Measurements from ENCODE around the gene NR1D2. TPM values are rescaled to one million over a fixed set of nuclear protein-coding genes. Genes with fewer than 3 reads are reported as not detected.

The NR1D2 gene
- total RNA-seq, 1 experiment from 2014 or later = 8.7 TPM

DNA sequence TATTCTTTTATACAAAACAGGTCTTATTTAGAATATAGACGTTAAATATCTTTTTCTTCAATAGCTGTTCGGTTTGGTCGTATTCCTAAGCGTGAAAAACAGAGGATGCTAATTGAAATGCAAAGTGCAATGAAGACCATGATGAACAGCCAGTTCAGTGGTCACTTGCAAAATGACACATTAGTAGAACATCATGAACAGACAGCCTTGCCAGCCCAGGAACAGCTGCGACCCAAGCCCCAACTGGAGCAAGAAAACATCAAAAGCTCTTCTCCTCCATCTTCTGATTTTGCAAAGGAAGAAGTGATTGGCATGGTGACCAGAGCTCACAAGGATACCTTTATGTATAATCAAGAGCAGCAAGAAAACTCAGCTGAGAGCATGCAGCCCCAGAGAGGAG lies 16.8 kb downstream of the NR1D2 start:
- POLR2A ChIA-PET (ENCODE audit: low non-redundant PET) = no interaction called here
- no peaks in the 10 kb centered on the region for H3K36me3 ChIP-seq (ENCODE audit: insufficient read depth, low read length, poor library complexity, severe bottlenecking)
- CTCF ChIA-PET = no interaction called here

DNA sequence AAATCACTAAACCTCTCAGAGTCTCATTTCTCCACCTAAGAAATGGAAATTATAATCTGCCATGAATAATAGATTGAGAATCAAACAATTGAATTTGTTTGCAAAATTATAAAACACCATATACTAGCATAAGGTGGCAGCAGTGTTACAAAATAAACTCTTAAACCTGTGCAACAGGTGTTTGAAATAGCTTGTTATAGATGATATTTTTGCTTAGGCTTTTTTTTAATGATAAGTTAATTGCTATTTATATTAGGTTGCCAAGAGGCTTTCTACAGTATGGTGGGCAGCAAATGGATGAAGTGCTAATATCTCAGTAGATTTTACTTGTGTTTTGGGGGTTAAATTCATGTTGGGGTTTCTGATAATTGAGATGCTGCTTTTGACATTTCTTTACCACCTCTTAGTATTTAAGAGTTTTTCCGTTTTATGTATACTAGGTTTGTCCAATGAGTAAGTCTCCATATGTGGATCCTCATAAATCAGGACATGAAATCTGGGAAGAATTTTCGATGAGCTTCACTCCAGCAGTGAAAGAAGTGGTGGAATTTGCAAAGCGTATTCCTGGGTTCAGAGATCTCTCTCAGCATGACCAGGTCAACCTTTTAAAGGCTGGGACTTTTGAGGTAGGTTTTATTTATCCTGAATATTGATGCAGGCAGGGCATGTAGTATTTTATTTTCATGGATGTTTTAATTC lies 19.6 kb downstream of the NR1D2 start:
- TF ChIP-seq EZH2 (IDR thresholded peaks at IDR 0.05; ENCODE audit: borderline replicate concordance, low read depth, low read length, poor library complexity, severe bottlenecking) = no peak
- TF ChIP-seq, protein P1, sequence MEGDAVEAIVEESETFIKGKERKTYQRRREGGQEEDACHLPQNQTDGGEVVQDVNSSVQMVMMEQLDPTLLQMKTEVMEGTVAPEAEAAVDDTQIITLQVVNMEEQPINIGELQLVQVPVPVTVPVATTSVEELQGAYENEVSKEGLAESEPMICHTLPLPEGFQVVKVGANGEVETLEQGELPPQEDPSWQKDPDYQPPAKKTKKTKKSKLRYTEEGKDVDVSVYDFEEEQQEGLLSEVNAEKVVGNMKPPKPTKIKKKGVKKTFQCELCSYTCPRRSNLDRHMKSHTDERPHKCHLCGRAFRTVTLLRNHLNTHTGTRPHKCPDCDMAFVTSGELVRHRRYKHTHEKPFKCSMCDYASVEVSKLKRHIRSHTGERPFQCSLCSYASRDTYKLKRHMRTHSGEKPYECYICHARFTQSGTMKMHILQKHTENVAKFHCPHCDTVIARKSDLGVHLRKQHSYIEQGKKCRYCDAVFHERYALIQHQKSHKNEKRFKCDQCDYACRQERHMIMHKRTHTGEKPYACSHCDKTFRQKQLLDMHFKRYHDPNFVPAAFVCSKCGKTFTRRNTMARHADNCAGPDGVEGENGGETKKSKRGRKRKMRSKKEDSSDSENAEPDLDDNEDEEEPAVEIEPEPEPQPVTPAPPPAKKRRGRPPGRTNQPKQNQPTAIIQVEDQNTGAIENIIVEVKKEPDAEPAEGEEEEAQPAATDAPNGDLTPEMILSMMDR (conservative IDR thresholded peaks at IDR 0.05; ENCODE audit: low read depth, low read length) = no peak
- BruUV-seq (replicated peaks) = no TSS peak
- POLR2A ChIA-PET (ENCODE audit: low non-redundant PET) = interaction anchor here (0.6 kb wide), 1 partner anchor 19 kb away, joined by 9 read pairs; no protein-coding TSS in a partner anchor
- CTCF ChIA-PET = interaction anchor here (0.7 kb wide), 1 partner anchor 14 kb away, joined by 10 read pairs; no protein-coding TSS in a partner anchor
- Histone ChIP-seq H3K36me3 (ENCODE audit: insufficient read depth, low read length, poor library complexity, severe bottlenecking) (no peaks in the 10 kb centered on the region), H3K9me3 (ENCODE audit: low read depth, low read length, poor library complexity, severe bottlenecking) (no peaks in the 10 kb centered on the region), H3K27ac (ENCODE audit: low read depth, low read length, poor library complexity, severe bottlenecking) (no peak overlapping the region), H3K4me3 (ENCODE audit: low read depth, low read length, poor library complexity, severe bottlenecking) (no peak overlapping the region), H3K27me3 (replicated peaks; ENCODE audit: insufficient read depth, low read depth, low read length, poor library complexity) (no peaks in the 10 kb centered on the region), H3K4me1 (ENCODE audit: insufficient read depth, low read length, poor library complexity, severe bottlenecking) (no peaks in the 10 kb centered on the region)
- DNase-seq (ENCODE audit: low spot score) = no peak
- intact Hi-C loops (cut with micrococcal nuclease; ENCODE audit: unreplicated experiment) = no loop called here

More for the DNA sequence above, 16.8 kb downstream of the NR1D2 start:
- TF ChIP-seq EZH2 (IDR thresholded peaks at IDR 0.05; ENCODE audit: borderline replicate concordance, low read depth, low read length, poor library complexity, severe bottlenecking) = no peak
- TF ChIP-seq, protein P1 (conservative IDR thresholded peaks at IDR 0.05; ENCODE audit: low read depth, low read length) = no peak
- intact Hi-C loops (cut with micrococcal nuclease; ENCODE audit: unreplicated experiment) = no loop called here
- H3K27me3 ChIP-seq (replicated peaks; ENCODE audit: insufficient read depth, low read depth, low read length, poor library complexity) = no peaks in the 10 kb centered on the region
- BruUV-seq (replicated peaks) = no TSS peak
- H3K4me3 ChIP-seq (ENCODE audit: low read depth, low read length, poor library complexity, severe bottlenecking) = no peak overlapping the region
- no peaks in the 10 kb centered on the region for H3K4me1 ChIP-seq (ENCODE audit: insufficient read depth, low read length, poor library complexity, severe bottlenecking)
- no peaks in the 10 kb centered on the region for H3K9me3 ChIP-seq (ENCODE audit: low read depth, low read length, poor library complexity, severe bottlenecking)
- DNase-seq (ENCODE audit: low spot score) = no peak
- no peak overlapping the region for H3K27ac ChIP-seq (ENCODE audit: low read depth, low read length, poor library complexity, severe bottlenecking)

DNA sequence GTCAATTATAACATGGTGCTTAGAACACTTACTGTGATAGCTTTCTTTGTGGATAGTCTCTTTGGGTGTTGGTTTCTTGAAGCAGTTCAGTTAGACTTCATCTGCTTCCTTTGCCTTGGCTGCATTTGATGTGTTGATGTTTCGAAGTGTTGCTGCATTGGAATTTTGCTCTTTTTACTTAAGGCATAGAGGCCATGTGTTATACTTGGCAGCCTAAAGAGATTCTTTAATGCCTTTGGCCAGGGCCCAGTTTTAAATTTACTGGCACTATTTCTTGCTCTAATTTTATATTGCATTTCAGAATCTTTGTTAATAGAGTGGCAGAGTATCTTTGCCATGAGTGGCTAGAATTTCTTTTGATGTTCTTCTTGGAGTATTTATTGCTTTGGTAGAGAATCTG lies 21.2 kb downstream of the NR1D2 start:
- Histone ChIP-seq H3K9me3 (ENCODE audit: low read depth, low read length, poor library complexity, severe bottlenecking) (no peaks in the 10 kb centered on the region), H3K36me3 (ENCODE audit: insufficient read depth, low read length, poor library complexity, severe bottlenecking) (no peaks in the 10 kb centered on the region), H3K4me3 (ENCODE audit: low read depth, low read length, poor library complexity, severe bottlenecking) (no peak overlapping the region), H3K27ac (ENCODE audit: low read depth, low read length, poor library complexity, severe bottlenecking) (no peak overlapping the region), H3K27me3 (replicated peaks; ENCODE audit: insufficient read depth, low read depth, low read length, poor library complexity) (no peaks in the 10 kb centered on the region), H3K4me1 (ENCODE audit: insufficient read depth, low read length, poor library complexity, severe bottlenecking) (no peaks in the 10 kb centered on the region)
- TF ChIP-seq, protein P1 (conservative IDR thresholded peaks at IDR 0.05; ENCODE audit: low read depth, low read length) = no peak
- TF ChIP-seq EZH2 (IDR thresholded peaks at IDR 0.05; ENCODE audit: borderline replicate concordance, low read depth, low read length, poor library complexity, severe bottlenecking) = no peak
- DNase-seq (ENCODE audit: low spot score) = no peak
- ChIA-PET CTCF (no interaction called here), POLR2A (ENCODE audit: low non-redundant PET) (no interaction called here)
- no TSS peak for BruUV-seq (replicated peaks)
- intact Hi-C loops (cut with micrococcal nuclease; ENCODE audit: unreplicated experiment) = no loop called here

All from A673 (cell line).